Midbrain (tissue), 1 donor: ENCODE data around the gene STK17A.
A peak's percentile ranks its signal among the peaks of the same experiment; 100 is the strongest.

Experiments
- DNase-seq: peaks from one replicate; lab custom pipeline; 2025; lab: John Stamatoyannopoulos, UW

Gene STK17A

DNA sequence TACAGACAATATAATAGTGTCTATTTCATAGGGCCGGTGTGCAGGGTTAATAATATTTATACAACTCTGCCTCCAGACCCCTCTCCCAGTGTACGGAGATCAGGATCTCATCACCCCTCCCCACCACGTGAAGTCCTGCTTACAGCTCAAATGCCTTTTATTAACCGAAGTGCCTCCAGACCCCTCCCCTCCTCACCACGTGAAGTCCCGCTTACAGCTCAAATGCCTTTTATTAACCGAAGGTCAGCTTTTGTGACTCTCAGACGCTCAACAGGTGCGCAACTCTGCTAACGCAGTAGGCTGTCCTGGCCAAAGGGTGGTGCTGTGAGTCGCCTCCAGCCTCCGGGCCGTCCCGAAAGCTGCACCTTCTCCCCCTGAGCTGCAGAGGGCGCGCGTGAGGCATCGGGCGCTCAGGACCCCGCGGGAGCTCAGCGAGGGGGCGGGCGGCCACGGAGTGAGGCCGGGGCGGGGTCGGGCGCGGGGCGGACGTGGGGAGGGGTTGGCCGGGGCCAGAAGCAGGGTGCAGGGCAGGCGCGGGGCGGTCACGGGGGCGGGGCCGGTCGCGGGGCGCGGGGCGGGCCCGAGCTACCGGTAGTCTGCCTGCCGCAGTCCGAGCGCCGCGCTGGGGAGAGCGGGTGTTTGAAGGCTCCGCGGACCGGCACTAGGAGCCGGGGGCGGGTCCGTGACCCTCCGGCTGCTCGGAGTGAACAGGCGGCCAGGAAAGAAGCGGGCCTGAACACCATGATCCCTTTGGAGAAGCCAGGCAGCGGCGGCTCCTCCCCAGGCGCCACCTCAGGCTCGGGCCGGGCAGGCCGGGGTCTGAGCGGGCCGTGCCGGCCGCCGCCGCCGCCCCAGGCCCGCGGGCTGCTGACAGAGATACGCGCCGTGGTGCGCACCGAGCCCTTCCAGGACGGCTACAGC, at the start of gene STK17A:
Gene STK17A, plus strand, starts transcription at position 606 of the 921 bp plus-strand sequence. Its CDS starts 136 bp downstream, at position 742.
- peak; percentile 86 for DNase-seq

DNA sequence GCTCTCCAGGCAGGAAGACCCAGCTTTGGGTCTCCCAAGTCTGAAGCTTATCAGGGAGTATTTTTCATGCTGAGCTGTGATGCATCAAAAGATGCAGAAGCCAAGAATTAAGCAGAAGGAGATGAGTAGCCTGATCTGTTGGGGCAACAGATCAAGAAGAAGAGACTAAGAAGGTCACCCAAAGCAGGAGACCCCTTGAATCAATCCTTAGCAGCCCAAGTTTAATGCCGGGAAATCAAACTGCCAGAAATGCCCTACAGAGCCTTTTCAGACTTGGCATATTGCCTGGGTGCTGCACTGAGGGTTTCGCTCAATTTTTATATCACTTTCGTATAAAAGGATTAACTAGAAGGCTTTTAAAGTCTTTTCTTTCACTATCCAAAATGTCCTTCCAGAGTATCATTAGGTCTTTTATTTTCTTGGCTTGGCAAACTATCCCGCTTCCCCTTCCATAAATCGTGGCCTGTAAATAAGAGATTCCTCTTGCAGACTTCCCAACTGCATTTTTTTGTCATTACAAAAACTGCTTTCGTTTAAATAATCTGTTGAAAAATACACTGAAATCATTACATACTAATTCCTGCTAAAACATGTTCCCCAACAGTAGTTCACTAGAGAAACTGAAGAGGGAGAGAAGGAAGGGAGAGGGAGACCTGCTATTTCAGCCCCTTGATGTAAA, 49.0 kb upstream of the STK17A start:
- DNase-seq = no peak

DNA sequence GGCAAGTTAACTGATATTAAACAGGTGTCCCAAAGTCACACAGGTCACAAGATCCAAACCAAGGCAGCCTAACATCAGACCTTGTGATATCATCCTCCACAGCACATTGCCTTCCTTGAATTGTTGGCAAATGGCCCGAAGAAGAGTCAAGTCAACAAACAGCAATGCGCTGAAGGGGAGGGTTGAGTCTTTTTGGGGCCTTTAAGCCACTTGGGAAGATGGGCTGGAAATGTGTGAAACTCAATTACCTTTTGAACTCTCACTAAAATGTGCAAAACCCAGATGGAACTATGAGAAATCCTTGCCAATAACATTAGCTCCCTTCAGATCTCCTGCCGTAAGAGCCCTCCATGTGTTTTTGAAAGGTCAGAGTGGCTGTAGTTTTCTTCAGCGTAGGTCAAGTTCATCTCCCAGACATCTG, 47.9 kb upstream of the STK17A start:
- no peak for DNase-seq

DNA sequence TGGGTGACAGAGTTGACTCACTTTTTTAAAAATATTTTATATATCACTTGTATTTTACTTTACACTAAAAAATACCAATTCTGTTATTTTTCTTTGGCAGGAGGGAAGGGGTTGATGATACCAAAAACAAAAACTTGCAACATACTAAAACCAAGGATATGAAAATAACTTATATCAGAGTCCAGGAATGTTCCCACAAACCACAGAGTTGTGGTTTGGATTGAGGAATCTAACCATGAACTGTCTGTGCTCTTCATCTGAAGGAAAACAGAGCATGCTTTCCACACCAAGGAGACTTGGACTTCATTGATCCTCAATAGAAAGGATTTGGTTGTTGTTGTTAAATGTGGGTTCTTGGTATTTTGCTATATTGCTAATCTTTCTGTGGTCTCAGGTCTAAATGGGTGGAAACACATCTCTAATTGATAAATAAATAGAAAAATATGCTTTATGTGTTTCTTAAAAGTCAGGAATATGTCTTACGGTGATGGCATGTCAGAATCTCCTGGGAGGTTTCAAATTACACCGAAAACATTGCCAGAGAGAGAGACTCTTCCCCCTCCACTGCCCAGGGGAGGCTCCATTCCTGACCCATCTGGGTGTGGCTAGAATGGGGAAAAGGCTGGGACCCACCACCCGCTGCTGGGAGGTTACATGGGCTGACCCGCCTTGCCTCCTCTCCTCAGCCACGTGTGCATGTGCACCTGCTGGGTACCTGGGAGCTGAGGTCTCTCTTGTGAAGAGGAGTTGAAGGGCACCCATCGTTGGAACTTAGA, 46.9 kb upstream of the STK17A start:
- no peak for DNase-seq

DNA sequence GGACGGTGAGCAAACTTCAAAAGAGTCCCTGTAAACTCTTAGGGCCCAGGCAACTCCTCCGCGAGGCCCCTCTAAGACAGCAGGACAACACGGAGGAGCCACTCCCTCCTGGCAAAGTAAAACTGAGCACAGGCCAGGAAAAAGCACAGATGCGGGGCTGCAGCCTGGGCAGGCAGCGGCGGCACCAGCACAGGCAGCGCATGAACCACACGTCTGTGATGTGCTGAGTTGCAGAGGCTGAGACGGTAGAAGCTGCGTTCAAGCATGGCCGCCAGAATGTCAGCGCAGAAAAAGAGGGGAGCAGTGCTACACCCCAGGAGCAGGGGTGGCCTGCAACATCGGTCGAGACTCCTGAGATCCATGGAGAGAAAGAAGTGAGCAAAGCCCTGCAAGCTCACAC, 46.1 kb upstream of the STK17A start:
- DNase-seq = no peak

DNA sequence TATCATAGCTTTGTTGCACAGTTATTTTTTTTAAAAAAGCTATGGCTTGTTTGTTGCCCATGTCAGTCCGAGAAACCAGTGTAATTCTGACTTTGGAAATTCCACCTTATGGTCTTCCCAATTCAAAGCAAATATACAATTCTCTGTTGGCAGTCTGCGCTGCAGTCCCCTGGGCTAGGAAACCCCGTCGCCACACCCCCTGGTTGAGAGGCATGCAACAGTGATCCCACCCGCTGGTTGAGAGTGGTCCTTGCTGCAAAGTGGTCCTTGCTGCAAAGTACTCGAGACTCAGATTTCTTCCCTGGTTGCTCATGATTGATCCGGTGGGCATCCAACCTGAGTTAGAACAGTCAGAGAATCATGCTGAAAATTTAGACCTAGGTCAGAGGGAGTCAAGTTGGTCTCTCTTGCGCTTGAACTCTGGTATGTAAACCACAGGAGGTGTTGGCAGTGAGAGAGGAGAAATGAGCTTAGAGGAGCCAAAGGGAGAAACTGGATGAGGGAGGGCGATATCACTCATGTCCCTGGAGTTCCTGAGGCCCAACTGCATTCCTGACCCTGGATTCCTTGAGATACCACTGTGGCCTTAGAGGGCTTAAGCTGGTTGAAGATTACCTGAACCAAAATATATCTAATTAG, 45.0 kb upstream of the STK17A start:
- no peak for DNase-seq

DNA sequence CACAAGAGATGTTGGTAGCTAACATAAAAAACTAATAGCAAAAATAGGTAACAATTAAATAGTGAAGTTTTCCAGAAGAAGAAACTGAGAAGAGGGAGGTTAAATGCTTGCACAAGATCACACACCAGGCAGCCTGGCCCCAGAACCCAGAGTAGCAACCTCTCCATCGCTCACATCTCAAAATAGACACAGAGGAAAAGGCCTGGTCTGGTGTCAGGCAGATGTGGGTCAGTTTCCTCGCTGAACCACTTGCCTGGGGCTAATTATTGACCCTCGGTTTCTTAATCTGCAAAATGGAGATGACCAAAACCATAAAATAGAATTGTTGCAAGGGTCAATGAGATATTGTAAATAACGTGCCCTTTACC, 44.5 kb upstream of the STK17A start:
- no peak for DNase-seq

DNA sequence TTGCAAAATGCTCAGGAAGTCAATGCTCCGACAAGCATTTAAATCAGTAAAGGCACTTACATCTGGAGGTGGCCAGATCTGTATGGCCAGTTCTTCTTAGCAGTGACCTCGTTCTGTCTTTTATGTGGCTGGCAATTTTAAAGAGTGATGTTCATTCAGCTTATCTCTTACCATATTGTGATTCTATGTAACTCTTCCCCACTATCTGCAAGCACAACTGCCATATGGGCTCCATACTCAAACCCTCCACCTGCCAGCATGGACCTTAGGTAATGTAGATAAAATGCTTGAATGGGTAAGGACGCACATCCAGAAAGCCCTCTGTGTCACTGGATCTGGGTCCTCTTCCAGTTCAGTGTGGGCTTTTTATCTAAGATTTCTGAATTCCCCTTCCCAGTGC, 42.4 kb upstream of the STK17A start:
- DNase-seq = no peak

DNA sequence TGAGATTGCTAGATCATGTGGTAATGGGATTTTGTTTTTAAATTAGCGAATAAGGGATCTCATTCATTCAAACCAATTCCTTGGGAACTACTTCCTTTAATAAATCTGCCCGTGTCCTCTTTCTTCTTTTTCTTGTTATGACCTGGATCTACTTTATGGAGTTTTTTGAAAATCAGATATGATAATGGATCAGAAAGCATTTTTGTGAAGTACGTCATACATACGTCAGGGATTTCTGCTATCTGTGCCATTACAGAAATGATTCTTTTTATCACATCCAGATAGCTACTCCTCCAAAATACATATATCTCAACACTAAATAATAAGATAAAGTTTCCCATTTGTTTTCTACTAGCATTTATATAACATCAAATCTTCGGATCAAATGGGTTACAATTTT, 40.2 kb upstream of the STK17A start:
- no peak for DNase-seq

DNA sequence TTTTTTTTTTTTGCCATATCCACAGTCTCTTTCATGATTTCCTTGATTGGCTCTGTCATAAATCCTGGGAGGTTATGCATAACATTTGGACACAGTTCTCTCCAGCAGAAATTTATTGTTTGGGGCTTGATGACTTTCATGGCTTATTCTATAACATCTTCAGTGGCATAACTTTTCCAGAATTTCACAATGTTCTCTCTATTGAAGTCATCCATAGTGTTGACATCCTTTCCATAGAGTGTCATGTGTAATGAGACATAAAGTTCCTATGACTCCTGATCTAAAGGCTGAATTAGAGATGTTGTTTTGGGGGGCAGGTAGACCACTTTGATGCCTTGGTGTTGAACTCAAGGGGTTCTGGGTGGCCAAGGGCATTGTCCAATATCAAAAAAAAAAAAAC, 36.7 kb upstream of the STK17A start:
- DNase-seq = no peak

DNA sequence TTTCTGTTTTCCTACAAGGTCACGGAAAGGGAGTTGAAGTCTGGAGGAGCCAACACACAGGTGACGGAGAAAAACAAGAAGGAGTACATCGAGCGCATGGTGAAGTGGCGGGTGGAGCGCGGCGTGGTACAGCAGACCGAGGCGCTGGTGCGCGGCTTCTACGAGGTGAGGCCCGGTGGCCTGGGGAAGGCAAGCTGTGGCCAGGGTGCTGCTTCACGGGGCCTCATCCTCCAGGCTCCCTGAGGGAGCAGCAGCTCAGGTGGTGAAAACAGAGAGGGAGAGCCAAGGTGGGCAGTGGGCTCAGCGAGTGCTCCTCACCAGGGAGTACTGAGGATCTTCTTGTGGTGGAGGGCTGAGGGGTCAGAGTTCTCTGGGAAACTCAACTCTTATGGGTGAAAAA, 32.5 kb upstream of the STK17A start:
- no peak for DNase-seq

DNA sequence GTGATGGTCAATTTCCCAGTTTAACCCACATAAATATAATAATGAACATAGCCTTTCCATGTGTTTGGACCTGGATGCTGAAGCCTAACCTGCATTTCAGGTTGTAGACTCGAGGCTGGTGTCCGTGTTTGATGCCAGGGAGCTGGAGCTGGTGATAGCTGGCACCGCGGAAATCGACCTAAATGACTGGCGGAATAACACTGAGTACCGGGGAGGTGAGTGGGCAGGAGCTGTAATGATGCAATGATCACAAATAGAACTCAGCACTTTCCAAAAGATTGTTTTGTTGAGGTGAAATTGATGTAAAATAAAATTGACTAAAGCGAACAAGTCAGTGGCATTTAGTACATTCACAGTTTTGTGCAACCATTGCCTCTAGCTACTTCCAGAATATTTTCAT, 30.8 kb upstream of the STK17A start:
- DNase-seq = no peak

DNA sequence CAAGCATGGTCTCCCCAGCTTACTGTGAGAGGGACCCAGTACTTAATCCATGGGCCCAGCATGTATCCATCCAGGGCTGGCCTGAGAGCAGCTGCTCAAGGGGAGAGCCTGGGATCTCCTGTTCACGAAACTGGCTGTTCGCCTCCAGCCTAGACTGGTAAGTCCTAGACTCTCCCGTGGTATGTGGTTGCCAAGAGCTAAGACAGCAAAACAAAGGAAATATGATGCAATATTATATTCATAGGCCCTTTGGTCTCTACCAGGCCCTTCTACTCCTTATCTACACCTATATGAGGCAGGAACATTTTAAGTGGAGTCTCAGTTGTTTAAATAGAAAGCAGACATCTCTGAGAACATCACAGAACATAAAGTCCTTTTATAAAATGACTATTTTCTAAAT, 28.9 kb upstream of the STK17A start:
- no peak for DNase-seq

DNA sequence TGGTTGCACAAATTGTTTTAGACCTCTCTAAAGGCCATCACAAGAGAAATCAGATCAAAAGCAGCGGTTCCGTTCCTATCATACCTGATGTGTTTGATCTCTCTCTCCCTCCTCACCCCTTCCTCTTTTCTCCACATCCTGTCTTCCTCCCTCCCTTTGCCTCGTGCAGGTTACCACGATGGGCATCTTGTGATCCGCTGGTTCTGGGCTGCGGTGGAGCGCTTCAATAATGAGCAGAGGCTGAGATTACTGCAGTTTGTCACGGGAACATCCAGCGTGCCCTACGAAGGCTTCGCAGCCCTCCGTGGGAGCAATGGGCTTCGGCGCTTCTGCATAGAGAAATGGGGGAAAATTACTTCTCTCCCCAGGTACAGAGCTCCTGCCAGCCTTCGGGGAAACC, 28.5 kb upstream of the STK17A start:
- DNase-seq = no peak

DNA sequence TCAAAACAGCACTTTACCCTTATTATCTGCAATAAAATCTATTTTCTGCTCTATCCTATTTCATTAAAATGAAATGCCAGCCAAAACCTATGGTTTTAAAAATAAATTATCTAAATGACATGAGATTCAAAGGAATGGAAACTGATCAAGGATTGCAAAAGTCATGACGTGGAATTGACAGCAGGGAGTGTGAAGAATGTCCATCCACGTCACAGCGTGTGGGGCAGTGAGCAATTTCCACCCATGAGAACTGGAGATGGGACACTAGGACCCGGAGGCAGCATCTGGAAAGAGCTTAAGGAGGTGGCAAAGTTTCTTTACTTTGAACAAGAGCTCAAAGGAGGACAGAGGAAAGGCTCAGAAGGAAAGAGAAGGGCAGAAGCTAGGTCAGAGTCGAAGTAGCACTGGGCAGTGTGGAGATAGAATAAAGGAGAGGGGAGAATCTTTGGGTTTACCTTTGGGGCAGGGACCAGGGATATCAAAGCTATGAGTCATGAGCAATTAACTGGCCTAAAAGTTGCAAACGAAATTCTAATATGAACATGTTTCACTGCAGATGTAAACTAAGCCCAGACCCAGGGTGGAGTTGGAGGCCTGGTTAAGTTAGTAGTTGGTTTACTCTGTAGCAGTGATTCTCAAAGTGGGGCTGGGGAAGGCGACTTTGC, 24.9 kb upstream of the STK17A start:
- DNase-seq = no peak

DNA sequence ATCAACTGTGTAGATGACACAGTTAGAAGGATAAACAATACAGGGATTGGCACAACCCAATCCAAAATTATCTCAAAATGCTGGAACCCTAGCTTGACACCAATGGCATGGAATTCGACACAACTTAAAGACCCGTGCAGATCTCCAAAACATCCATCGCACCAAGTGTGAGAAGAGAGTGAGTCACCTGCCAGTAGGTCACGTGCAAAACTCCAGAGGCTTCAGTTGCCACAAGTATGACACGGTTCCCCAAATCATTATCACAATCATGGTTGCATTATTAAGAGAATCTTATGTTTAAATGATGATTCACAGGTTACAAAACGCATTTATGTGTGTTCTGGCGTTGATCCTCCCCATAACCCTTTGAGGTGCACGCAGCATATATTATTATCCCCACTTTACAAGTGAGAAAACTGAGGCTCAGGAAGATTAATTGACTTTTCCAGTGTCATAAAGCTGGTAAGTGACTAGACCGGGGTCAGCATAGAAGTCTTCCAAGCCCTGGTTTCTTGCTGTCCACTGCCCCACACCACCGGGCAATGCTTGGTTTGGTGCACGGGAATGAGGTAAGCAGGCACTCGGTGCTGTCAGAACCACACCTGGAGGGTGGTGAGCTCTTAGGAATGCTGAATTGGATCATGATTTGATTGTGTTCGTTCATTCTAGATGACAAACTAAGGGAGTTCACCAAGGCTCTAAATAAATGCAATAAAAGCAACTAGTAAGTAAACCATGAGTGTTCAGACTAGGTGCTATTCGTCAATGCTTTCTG, 23.6 kb upstream of the STK17A start:
- no peak for DNase-seq

DNA sequence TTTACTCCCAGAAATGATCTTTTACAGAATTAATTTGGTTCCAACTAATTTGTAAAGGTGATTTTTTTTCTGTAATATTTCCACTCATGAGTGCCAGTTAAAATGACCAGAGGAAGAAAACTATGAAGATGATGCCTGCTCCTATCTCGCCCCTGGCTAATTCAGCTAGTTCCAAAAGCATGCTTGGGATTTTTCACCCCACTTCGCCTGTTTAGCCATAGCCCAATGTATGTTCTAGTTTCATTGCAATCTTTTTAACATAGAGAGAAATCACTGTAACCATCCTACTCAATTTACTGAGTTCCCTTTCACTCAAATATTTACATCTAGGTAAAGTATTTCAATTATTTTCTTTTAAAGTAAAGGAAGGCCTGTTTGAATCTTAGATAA, 23.0 kb upstream of the STK17A start:
- DNase-seq = no peak

DNA sequence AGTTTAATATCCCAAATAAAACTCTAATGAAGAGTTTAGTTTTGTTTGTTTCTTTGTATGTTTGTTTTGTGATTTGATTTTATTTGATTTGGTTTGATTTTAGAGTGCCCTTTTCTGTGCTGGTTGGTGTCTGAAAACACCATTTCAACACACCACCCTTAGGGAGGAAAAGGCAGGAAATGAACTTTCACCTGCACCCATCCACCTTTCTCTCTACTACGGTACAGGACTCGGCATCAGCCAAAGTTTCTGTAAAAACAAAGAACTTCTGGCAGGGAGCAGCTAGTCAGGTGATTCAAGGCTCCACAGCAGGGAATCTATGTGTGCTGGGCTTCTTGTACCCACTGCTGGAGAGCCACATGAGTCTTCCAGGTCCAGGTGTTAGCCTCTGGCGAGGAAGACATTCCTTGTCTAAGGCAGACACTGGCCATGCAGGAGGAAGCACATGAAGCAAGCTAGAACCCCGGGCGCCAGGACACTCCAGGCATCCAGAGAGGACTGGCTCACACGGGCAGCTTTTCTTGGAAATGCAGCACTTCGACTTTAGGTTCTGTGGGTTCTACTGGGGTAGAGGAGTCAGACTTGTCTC, 22.1 kb upstream of the STK17A start:
- no peak for DNase-seq

DNA sequence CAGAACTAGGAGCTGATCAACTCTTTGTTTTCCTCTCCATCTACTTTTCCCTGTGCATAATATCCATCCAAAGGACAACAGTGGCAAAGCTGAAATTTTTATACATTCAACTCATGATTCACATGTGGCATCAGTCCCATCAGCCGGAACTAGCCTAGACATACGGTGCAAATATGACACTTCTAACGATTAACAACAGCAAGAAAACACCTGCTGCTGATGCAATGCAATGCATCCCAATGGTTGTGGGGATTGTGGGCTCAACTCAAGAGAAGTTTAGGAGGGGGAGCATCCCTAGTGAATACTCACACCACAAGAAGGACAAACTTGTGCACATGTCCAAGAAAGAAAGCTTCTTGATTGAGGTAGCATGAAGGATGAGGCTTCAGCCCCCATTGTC, 20.5 kb upstream of the STK17A start:
- DNase-seq = no peak

DNA sequence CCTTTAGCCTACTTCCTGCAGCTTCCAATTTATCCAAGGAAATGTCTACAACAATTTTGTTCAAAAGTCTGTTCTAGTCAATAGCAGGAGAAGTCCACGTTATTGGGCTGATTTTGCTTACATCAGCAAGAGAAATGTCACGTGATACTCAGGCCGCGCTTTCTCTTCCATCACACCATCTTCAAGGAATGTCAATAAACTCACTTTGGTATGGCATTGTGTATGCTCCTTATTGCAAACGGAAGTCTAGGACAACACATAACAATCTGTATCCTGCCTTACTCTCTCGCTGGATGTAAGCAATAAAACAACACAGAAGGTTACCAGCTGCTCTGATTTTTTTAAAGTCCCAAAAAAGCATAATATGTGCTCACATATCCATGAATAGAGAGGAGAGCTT, 17.1 kb upstream of the STK17A start:
- no peak for DNase-seq

DNA sequence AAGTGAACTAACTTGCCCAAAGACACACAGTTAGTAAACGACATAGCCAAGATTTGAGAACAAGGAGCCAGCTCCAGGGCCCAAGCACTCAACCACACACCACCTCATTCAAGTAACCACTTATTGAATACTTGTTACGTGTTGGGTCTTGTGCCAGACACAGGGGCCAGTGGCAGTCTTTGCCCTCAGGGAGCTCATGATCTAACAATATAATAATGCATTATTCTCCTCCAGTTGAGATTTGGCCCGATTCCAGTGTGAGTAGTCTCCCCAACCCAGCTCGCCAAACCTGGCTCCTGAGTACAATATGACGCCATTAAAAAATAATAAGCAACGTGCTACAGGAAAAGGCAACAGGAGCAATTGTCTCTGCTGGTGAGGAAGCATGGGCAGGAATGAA, 14.4 kb upstream of the STK17A start:
- no peak for DNase-seq
